Small intestine (tissue), 7 donors: Measurements from ENCODE around the gene GGN. TPM values are rescaled to one million over a fixed set of nuclear protein-coding genes. Genes with fewer than 3 reads are reported as not detected.

Experiments used
- DNase-seq, 2 donors: peaks; one replicate each; pipeline versions ENCODE4 v3.0.0 to v3.0.0-alpha.2; 2013
- FAIRE-seq: peaks from 2 replicates; lab custom pipeline; 2012; peaks lifted over from hg19 to GRCh38; lab: Jason Lieb, UNC
- H3K27ac ChIP-seq, 3 donors: one replicate each; pipeline ENCODE4 v1.5.1; 2013; ENCODE audit warnings: low read length in 2 of 3, mild to moderate bottlenecking in 2 of 3, control low read depth in 1 of 3, inconsistent platforms in 1 of 3, low read depth in 1 of 3, moderate library complexity in 1 of 3
- H3K27me3 ChIP-seq, 3 donors: one replicate each; pipeline ENCODE4 v1.6.1; 2013; ENCODE audit warnings: low read length in 3 of 3, inconsistent platforms in 1 of 3; ENCODE audit not compliant: control insufficient read depth in 3 of 3, insufficient read depth in 3 of 3
- H3K36me3 ChIP-seq, 3 donors: one replicate each; pipeline ENCODE4 v1.6.1; 2013; ENCODE audit warnings: low read length in 3 of 3, inconsistent platforms in 1 of 3, low read depth in 1 of 3, mild to moderate bottlenecking in 1 of 3, moderate library complexity in 1 of 3; ENCODE audit not compliant: control insufficient read depth in 3 of 3, insufficient read depth in 2 of 3
- H3K4me1 ChIP-seq, 3 donors: one replicate each; pipeline ENCODE4 v1.6.1; 2013; ENCODE audit warnings: low read length in 2 of 3, inconsistent platforms in 1 of 3, low read depth in 1 of 3, mild to moderate bottlenecking in 1 of 3, moderate library complexity in 1 of 3; ENCODE audit not compliant: control insufficient read depth in 3 of 3, insufficient read depth in 2 of 3
- H3K4me3 ChIP-seq, 3 donors: one replicate each; pipeline ENCODE4 v1.5.1; 2013; ENCODE audit warnings: low read length in 3 of 3, control low read depth in 1 of 3, inconsistent platforms in 1 of 3, low read depth in 1 of 3, mild to moderate bottlenecking in 1 of 3, moderate library complexity in 1 of 3
- H3K9me3 ChIP-seq, 2 donors: one replicate each; pipeline ENCODE4 v1.6.1; 2013; ENCODE audit warnings: low read depth in 1 of 2, low read length in 1 of 2; ENCODE audit not compliant: control insufficient read depth in 2 of 2, insufficient read depth in 1 of 2
- WGBS, 3 donors: extraction: QIAGEN DNeasy Blood & Tissue Kit; methylation state at CpG; one replicate each; pipeline ENCODE4 v1.1.7; 2013; 5-methylcytosine and 5-hydroxymethylcytosine counted together
- polyA plus RNA-seq, 4 donors: library from polyadenylated mRNA; stranded (reverse) in 3 of 4; unstranded in 1 of 4; fragments of 200-250 nt in 3 of 4; fragments of 120-200 nt in 1 of 4; gene quantifications; one replicate each; pipeline versions ENCODE4 v1.2.1 to v1.2.3, GENCODE V29; 2013
- donor health status: healthy with polysubstance abuse.
- donor health status: control.
- donor health status: control.
- donor health status: Bipolar disorder and iron deficiency.
- donor health status: healthy.

The GGN gene
- polyA plus RNA-seq, 4 donors, result 1.7 to 16.1 (median 8.2) TPM

- Histone ChIP-seq H3K27ac (no peak overlapping the region), H3K4me3 (no peak overlapping the region), H3K27me3 (peaks cover 0 to 27% (median 0%) of the 10 kb centered on the region in 3 donors), H3K9me3 (no peaks in the 10 kb centered on the region), H3K36me3 (peaks cover 15 to 72% (median 27%) of the 10 kb centered on the region in 3 donors), H3K4me1 (peaks cover 2 to 22% (median 3%) of the 10 kb centered on the region in 3 donors)
- FAIRE-seq (no peak), DNase-seq (no peak)
- 83 to 91% (median 89%) methylated on average over 10 of the region's 10 CpGs for WGBS, 3 donors
These were observed 4.7 kb downstream of the GGN start for GRCh38 chr19:38383184-38383583.

DNA sequence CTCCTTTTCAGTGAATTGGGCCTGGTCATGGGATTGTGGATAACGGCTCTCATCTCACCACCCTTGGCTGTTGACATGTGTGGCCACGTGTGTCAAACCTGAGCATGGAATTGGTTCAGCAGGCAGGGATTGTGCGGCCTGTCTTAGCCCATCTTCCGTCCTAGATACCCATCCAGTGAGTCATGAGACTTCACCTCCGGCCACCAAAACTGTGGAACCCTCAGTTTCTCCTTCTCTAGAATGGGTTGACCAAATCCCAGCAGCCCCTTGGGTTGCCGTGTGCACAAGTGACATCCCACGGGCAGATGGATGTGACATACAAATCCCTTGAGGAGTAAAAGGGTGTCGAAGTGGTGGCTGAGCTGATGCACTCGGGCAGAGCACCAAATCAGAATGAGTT, 6.7 kb downstream of the GGN start:
- FAIRE-seq, result no peak
- H3K36me3 ChIP-seq, result peaks cover 15 to 88% (median 27%) of the 10 kb centered on the region in 3 donors
- 89 to 95% (median 93%) methylated on average over 9 of the region's 9 CpGs for WGBS, 3 donors

DNA sequence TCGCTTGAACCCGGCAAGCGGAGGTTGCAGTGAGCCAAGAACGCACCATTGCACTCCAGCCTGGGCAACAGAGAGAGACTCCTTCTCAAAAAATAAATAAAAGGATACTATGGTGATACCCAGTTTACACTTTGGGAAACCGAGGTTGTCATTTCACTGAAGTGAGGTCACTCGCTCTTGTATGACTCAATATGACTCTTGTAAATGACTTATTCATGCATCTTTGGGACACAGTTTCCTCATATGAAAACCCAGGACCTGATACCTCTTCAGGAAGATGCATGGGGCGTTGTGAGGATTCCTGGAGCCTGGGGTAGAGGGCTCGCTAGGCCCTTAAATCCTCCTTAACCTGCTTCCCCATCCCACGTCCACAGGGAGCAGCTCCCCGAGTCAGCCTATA, 9.0 kb downstream of the GGN start:
- Histone ChIP-seq H3K36me3 (peaks cover 12 to 76% (median 27%) of the 10 kb centered on the region in 3 donors), H3K9me3 (no peaks in the 10 kb centered on the region), H3K4me1 (peaks cover 0 to 14% (median 5%) of the 10 kb centered on the region in 3 donors), H3K27me3 (no peaks in the 10 kb centered on the region), H3K4me3 (no peak overlapping the region), H3K27ac (no peak overlapping the region)
- FAIRE-seq (no peak), DNase-seq (no peak)
- WGBS, 3 donors, result 95 to 97% (median 97%) methylated on average over 10 of the region's 10 CpGs

More for the DNA sequence above, 6.7 kb downstream of the GGN start:
- peaks cover 0 to 8% (median 0%) of the 10 kb centered on the region in 3 donors for H3K27me3 ChIP-seq
- no peaks in the 10 kb centered on the region for H3K9me3 ChIP-seq
- no peak overlapping the region for H3K4me3 ChIP-seq
- DNase-seq, result no peak
- no peak overlapping the region for H3K27ac ChIP-seq
- peaks cover 0 to 8% (median 2%) of the 10 kb centered on the region in 3 donors for H3K4me1 ChIP-seq

- 97 to 99% (median 99%) methylated on average over 4 of the region's 4 CpGs for WGBS, 3 donors
- Histone ChIP-seq H3K27ac (no peak overlapping the region), H3K27me3 (no peaks in the 10 kb centered on the region), H3K4me1 (peaks cover 0 to 14% (median 5%) of the 10 kb centered on the region in 3 donors), H3K4me3 (no peak overlapping the region), H3K36me3 (peaks cover 6 to 60% (median 21%) of the 10 kb centered on the region in 3 donors), H3K9me3 (no peaks in the 10 kb centered on the region)
- FAIRE-seq (no peak), DNase-seq (no peak)
These were observed 10.8 kb downstream of the GGN start for GRCh38 chr19:38377052-38377451.

GRCh38 chr19:38376576-38376975, 11.3 kb downstream of the GGN start:
- peaks cover 0 to 14% (median 5%) of the 10 kb centered on the region in 3 donors for H3K4me1 ChIP-seq
- FAIRE-seq, result no peak
- H3K9me3 ChIP-seq, result no peaks in the 10 kb centered on the region
- 82 to 86% (median 85%) methylated on average over 3 of the region's 3 CpGs for WGBS, 3 donors
- H3K27ac ChIP-seq, result no peak overlapping the region
- peaks cover 6 to 55% (median 16%) of the 10 kb centered on the region in 3 donors for H3K36me3 ChIP-seq
- no peak overlapping the region for H3K4me3 ChIP-seq
- no peaks in the 10 kb centered on the region for H3K27me3 ChIP-seq
- no peak for DNase-seq

- Histone ChIP-seq H3K4me3 (peak overlapping the region in 2 of 3 donors; percentile 86 to 99), H3K9me3 (no peaks in the 10 kb centered on the region), H3K4me1 (peaks cover 0 to 14% (median 5%) of the 10 kb centered on the region in 3 donors), H3K27ac (no peak overlapping the region), H3K27me3 (no peaks in the 10 kb centered on the region), H3K36me3 (peaks cover 3 to 47% (median 10%) of the 10 kb centered on the region in 3 donors)
- FAIRE-seq (no peak), DNase-seq (no peak)
- 79 to 81% (median 79%) methylated on average over 5 of the region's 5 CpGs for WGBS, 3 donors
These were observed 12.1 kb downstream of the GGN start for GRCh38 chr19:38375748-38376147.

DNA sequence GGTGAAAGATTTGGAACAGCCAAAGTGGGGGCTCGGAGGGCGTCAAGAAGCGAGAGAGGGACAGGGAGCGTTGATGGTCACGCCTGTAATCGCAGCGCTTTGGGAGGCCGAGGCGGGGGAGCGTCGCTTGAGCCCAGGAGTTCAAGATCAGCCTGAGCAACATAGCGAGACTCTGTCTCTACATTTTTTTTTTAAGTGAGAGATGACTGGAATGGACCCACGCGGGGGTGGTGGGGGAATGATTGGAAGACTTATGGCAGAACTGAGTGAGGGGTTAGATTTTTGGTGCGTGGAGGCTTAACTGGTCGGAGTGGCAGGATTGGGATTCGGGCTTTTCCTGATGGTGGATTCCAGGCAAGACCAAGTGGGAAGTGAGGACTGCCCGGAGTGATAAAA, 12.7 kb downstream of the GGN start:
- peak overlapping the region; percentile 86 to 95 (median 90) for H3K27ac ChIP-seq
- WGBS, 3 donors, result 0 to 1% (median 1%) methylated on average over 18 of the region's 18 CpGs
- H3K4me3 ChIP-seq, result peak overlapping the region; percentile 86 to 99 (median 90)
- FAIRE-seq, result no peak
- H3K4me1 ChIP-seq, result peaks cover 0 to 14% (median 5%) of the 10 kb centered on the region in 3 donors
- H3K27me3 ChIP-seq, result no peaks in the 10 kb centered on the region
- peaks cover 3 to 40% (median 5%) of the 10 kb centered on the region in 3 donors for H3K36me3 ChIP-seq
- no peak for DNase-seq
- H3K9me3 ChIP-seq, result no peaks in the 10 kb centered on the region

DNA sequence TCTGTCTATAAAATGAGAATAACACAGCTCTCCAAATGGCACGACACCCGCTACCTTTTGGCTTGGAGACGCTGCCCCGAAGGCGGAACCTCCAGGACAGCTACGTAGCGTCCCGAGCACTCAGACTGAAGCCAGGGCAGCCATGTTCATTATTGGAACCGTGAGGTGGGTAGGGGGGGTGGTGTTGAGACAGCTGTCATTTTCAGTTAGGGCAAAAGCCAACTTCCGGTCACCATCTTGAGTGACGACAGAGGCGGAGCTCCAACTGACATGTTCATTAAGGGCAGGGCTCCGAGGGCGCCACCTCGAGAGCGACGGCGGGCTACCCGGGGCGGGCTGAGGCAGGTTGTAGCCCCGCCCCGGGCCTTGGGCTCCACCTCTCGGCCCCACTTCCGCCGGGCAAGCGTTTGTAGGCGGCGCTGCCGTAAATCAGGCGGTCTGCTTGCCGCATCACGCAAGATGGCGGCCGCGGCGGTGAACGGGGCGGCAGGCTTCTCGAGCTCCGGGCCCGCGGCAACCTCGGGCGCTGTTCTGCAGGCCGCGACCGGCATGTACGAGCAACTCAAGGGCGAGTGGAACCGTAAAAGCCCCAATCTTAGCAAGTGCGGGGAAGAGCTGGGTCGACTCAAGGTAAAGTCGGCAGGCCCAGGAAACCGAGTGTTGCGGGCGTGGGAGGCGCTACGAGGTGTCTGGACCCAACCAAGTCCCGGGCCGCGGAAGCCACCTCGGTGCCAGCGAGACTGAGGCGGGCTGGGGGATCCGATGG, 13.3 kb downstream of the GGN start, which contains the start of gene PSMD8:
Gene PSMD8, plus strand, starts transcription at position 240 of the 766 bp plus-strand sequence. Its CDS starts 31 bp downstream, at position 271.
- Histone ChIP-seq H3K9me3 (no peaks in the 10 kb centered on the region), H3K36me3 (peaks cover 3 to 34% (median 5%) of the 10 kb centered on the region in 3 donors), H3K27ac (peak within 1 kb of the TSS; percentile 86 to 95 (median 90)), H3K27me3 (no peaks in the 10 kb centered on the region), H3K4me1 (peaks cover 0 to 14% (median 5%) of the 10 kb centered on the region in 3 donors), H3K4me3 (peak within 1 kb of the TSS; percentile 86 to 99 (median 90))
- DNase-seq, result peak; percentile 100
- no peak for FAIRE-seq
- 0% methylated on average over 65 of the region's 65 CpGs for WGBS, 3 donors
